IPS-NIHi7 (cell line): Measurements from ENCODE around the gene OGFOD2.

Source experiments
- DNase-seq: peaks from one replicate; pipeline ENCODE4 v3.0.0; 2012; ENCODE audit warnings: mixed read lengths; ENCODE audit errors: extremely low spot score

The OGFOD2 gene

DNA sequence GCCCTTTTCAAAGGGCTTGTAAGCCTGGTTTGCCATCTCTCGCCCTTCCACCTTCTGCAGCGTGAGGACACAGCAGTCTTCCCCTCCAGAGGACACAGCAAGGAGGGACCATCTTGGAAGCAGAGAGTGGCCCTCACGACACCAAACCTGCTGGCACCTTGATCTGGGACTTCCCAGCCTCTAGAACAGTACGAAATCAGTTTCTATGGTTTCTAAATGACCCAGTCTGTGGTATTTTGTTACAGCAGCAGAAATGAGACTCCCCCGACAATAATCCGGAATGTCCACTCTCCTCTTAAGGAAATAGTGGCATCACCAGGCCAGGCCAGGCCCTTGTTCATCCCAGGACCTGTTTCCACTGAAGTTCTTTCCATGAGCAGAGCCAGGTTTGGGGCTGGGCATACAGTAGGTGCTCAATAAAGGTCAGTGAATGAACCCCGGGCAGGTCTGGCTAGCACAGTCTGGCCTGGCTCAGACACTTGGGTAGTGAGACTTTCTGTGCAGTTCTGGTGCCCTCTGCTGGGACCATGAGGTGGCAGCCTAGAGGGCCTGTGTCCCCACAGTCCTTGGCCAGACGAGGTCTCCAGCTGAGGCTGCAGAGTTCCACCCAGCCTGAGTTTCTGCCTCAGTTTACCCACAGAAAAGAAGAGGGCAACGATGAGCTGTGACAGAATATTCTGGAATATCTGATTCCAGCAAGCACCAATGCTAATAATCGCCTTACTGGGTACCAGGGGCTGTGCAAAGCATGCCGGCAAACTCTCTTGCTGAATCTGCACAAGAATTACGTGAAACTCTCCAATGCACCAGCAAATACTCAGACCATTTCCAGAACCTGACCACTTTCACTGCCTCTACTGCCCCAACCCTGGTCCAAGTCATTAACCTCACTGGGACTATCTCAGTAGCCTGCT is 22.8 kb upstream of the OGFOD2 start:
- peak; percentile 85 for DNase-seq

DNA sequence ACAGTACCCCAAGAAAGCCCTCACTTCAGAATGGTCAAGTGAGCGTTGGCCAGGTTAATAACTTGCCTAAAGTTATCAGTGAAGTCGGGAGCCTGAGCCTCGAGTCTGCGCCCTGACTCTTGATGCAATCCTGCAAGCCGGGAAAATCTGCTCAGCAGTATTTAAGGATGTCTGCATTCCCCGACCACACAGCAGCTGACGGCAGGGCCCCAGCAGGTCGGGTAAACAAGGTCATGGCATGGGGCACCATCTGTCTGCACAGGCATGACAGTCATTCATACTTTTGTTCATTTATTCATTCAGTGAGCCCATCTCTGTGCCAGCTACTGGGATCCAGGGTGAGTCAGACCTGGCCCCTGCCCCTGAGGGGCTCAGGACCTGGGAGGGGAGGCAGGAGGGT is 19.9 kb upstream of the OGFOD2 start:
- no peak for DNase-seq

DNA sequence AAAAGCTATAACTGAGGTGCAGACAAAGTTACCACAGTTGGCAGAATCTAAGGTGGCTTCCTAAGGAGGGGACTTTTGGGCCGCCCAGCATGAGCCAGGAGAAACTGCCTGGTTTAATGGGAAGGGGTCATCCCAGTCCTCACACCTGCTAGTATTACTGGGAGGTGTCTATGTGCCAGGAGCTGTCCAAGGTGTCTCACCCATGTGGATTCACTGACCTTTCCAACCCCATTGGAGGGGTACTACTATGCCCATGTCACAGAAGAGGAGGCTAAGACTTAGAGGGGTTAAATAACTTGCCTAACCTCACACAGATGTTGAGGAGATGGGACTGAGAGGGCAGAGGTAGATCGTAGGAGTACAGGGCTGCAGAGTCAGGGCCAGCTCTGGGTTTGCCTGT is 19.0 kb upstream of the OGFOD2 start:
- DNase-seq, result peak; percentile 9

DNA sequence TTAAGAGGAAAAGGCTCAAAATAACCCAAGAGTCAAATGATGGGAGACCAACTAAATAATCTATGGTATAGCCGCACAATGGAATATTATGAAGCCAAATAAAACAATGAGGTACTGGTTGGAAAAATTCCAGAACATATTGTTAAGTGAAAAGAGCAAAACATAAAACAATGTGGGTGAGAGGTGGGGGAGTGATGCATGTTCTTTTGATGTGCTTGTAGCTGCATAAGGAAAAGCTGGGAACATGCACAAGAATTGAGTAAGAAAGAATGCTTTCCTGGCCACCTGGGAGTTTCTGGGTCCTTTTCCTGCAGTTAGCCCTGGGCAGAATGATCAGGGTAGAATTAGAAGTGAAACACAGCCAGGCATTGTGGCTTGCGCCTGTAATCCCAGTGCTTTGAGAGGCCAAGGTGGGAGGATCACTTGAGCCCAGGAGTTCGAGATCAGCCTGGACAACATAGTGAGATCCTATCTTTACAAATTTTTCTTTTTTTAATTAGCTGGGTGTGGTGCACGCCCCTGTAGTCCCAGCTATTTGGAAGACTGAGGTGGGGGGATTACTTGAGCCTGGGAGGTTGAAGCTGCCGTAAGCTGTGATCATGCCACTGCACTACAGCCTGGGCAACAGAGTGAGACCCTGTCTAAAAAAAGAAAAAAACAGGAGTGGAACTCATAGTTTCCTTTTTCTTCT is 16.7 kb upstream of the OGFOD2 start:
- DNase-seq, result no peak

DNA sequence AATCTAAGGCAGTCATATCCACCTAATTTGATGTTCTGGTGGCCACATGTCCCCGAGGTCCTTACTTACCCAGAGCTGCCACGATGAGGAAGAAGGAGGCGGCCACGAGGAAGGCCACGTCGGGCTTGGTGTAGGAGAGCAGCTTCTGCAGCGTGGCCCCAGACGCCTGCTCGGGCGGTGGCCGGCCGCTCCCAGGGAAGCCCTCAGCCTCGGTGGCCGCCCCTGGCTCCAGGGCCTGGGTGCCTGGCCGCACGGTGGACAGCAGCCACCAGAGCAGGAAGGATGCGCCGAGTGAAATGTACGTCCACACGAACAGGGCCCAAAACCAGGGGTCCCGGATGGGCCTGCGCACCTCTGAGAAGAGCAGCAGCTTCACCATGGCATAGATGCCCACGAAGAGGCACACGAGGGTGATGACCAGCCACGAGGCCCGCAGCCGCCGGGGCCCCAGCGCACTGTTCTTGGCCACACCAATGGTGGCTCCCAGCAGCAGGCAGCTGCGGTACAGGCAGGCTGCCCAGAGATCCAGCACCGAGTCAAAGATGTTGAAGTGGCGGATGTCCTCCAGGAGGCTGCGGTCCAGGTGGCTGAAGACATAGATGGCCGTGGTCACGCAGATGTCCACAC is 15.4 kb upstream of the OGFOD2 start:
- no peak for DNase-seq

DNA sequence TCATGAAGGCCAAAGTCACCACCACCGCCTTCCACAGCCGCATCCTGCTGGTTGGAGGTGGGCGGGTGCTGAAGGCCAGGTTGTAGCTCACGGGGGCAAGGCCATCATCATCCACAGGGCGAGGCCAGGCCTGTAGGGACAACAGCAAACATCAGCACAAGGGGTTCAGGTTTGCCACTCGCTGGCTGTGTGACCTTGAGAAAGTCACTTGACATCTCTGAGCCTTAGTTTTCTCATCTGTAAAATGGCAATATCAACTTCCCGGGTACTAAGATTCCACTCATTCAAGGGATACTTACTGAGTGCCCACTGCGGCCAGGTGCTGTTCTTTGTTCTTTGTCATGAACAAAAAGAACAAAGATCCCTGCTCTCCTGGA is 14.9 kb upstream of the OGFOD2 start:
- no peak for DNase-seq

DNA sequence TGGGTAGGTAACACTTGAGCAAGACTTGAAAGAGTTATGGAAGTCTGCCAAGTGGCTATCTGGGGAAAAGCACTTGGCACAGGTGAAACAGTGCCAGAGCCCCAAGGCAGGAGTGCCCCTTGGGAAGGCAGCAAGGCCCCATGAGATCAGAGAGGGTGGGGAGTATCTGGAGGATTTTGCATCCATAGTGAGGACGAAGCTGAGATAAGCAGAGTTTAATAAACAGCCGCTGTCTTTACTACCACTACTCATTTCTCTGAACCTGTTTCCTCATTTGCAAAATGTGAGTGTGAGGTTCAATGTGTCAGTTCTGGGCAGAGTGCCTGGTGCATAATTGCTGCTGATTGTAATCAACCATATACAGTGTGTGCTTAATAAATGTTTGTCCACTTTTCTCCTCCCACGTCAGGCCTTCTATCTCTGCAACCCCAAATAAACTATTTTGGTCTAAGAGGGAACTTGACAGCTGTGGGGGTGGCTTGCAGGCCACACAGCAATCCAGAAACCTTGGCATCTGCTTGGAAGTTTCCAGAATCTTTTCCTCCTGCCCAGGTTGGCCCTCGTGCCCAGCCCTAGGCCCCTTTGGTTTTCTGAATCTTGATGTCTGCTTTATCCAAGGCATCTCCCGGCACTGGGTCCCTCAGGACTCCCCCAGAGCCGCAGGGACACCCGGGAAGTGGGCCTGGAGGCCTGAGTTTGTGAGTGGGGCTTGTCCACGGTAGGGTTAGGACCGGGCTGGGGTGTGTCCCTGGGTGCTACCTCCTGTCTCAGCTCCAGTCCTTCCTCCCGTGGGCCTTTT is 13.3 kb upstream of the OGFOD2 start:
- no peak for DNase-seq

DNA sequence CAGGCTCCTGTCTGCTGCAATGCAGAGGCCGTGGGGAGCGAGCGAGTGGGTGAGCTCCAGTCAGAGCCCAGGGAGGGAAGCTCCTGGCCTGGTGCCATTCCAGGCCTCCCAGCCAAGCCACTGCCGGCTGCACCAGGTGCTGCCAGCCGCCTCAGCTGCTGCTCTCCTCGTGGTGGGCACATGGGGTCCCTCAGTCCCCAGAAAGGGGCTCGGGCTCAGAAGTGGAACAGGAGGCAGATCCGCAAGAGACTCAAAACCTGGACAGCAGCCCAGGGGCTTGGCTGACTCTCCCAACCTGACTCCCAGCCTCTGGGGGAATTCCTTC is 11.1 kb upstream of the OGFOD2 start:
- DNase-seq, result no peak

DNA sequence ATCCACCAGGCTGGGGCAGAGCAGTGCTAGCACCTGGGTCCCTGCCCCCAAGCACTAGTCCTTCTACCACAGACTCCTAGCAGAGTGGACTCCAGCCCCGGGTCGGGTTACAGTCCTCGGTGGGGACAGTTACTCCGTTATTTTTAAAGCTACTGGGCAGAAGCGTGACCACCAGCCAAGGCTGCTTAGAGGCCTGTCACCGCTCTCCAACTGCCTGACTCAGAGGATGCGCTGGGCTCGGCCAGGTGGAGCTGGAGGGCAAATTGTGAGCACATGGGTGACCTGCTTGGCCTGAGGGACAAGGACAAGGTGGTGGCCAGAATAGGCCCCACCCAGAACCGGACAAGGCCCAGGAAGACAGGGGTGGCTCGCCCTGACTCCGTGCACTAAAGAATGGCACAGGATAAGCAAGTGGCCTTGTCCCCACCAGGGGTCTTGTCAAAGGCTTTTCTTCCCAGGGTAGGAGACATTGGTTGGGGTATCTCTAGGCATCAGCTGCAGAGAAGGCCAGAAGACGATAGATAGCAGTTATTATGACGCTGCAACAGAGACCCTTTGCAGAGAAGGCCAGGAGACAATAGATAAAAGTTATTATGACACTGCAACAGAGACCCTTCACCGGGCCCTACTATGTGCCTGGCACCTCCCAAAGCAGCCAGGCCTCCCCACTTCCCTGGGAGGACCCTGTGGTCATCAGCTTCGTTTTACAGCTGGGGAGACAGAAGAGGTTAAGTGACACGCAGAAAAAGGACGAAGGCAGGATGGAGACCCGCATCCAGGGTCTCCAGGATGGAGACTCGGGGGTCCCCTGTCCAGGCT is 10.4 kb upstream of the OGFOD2 start:
- no peak for DNase-seq

DNA sequence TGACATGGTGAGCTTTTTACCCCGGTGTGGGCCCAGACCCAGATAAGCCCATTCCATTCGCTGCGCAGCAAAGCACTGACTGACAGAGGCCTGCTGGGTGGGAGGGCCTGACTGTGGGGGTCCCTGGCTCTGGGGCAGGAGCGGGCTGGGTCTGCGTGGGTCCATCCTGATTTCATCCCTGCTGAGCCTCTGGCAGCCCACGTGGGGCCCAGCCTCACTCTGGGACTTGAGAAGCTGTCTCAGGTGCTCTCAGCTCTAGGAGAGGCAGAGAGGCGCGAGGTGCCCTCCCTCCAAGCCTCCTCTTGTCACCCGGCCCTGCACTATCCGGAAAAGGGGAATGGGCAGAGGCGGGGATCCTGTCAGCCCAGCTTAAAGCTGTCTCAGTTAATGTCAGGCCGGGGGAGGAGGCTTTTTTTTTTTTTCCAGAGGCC is 9.7 kb upstream of the OGFOD2 start:
- no peak for DNase-seq

DNA sequence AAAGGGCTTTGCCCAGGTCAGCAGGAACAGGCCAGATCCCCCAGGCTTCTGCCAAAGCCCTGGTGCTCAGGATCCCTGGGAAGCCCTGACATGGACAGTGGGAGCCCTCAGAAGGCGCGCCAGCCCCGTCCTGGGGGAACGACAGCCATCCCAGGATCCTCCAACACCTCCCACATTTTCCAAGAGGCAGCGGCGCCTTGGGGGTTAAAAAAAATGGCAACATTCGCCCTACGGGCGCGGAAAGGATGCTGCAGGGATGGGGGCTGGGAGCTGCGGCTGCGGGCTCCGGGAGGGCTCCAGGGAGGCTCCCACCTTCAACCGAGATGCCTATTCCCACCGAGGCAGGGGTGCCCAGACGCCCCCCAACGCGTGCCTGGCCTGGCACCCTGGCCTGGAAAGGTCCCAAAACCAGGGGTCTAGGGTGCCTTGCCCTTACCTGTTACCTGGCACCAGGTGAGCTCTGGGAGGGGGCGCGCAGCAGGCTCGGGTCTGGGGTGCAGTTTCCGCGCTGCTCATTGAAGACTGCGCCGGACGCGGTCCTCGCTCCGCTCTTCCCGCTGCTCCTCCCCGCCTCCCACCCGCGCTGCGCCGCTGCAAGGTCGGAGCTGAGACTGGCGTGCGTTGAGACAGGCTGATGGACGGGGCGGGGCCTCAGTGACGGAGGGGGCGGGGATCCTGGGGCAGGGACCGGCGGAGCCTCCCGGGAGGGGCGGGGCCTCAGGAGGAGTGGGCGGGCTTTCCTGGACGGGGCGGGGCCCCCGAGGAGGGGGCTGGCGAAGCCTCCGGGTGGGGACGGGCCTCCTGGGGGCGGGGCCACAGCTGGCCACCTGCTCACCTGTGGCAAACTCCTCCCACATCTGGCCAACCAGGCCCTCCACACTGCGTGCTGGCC is 8.9 kb upstream of the OGFOD2 start, which contains the start of gene ABCB9:
ABCB9 (minus strand) TSS at position 613 of the 892 bp plus-strand sequence. CDS start 6,228 bp downstream, outside the sequence.
- peak; percentile 100 for DNase-seq

DNA sequence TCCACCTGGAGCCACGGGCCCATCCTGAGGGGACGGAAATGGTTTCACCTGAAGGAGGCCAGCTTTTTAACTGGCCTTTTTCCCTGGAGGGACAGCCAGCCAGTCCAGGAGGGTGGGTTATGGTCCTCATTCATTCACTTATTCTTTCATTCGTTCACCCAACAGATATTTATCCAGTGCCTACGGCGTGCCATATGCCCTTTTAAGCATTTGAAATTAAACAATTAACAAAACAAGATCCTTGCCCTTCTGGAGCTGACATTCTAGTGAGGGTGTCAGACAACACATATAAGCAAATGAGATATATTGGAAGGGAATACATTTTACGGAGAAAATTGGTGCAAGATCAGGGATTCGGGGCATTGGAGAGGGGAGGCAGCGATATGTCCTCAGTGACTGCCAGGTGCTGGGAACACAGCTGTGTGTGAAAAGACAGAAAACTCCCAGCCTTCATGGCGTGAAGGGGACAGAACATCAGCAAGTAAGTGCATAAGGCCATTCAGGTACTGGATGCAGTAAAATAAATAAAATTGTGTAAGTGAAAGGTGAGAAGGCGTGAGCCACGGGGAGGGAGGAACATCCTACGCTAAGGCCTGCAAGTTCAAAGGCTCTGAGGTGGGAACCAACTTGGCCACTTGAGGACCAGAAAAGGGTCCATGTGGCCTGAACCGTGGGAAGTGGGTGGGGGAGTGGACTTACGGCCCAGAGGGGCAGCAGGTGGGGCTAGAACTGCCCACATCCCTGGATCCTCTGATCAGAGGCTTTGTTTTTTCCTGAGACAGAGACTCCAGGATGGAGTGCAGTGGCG is 8.1 kb upstream of the OGFOD2 start:
- no peak for DNase-seq

DNA sequence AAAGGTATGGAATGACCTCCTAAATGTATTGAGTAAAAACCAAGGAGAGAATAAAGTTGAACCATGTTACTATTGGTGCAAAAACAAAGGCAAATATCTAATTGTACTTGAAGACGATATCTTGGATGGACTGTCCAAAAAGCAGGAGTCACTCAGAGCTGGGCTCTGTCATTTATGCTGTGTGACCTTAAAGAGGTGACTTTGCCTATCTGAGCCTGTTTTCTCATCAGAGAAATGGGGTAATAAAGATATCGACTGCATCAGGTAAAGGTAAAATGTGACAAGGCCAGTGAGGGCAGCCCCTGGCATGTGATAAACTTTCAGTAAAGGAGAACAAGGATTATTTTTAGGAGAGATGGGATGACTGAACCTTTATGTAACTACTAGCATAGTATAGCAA is 6.9 kb upstream of the OGFOD2 start:
- DNase-seq, result no peak

DNA sequence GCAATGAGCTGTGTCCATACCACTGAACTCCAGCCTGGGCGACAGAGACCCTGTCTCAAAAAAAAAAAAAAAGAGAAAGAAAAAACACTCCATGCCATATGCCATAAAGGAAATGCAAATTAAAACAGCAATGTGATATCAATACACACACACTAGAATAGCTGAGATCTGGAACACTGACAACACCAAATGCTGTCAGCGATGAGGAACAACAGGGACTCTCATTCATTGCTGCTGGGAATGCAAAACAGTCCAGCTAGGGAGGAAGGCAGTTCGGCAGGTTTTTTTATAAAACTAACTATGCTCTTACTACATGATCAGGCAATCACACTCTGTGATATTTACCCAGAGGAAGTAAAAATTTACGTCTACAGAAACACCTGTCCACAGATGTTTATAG is 5.4 kb upstream of the OGFOD2 start:
- no peak for DNase-seq

DNA sequence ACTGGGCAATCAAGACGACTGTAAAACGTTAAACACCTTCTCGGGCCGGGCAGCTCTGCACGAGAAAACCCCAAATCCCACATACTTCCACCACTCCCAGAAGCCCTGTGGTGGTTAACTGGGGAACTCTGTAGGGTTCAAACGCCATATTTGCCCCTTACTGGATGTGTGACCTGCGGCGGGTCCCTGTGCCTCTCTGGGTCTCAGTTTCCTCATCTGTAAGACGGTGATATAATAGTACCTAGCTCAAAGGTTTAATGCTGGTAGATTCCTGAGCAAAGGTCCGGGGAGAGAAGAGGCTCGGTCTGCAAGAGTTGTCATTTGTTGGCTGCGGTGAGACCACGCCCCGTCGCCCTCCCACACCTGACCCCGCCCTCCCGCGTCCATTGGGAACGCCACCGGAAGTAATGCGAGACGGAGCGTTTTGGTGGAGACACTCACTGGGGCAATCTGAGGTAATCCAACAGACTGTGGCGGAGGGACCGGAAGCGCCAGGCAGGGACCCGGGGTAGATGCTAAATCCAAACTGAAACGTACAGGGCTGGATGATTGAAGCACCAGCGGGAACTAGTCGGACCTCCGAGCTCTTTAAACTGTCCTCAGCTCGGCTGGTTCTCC is 661 bp upstream of the OGFOD2 start:
- peak; percentile 94 for DNase-seq

DNA sequence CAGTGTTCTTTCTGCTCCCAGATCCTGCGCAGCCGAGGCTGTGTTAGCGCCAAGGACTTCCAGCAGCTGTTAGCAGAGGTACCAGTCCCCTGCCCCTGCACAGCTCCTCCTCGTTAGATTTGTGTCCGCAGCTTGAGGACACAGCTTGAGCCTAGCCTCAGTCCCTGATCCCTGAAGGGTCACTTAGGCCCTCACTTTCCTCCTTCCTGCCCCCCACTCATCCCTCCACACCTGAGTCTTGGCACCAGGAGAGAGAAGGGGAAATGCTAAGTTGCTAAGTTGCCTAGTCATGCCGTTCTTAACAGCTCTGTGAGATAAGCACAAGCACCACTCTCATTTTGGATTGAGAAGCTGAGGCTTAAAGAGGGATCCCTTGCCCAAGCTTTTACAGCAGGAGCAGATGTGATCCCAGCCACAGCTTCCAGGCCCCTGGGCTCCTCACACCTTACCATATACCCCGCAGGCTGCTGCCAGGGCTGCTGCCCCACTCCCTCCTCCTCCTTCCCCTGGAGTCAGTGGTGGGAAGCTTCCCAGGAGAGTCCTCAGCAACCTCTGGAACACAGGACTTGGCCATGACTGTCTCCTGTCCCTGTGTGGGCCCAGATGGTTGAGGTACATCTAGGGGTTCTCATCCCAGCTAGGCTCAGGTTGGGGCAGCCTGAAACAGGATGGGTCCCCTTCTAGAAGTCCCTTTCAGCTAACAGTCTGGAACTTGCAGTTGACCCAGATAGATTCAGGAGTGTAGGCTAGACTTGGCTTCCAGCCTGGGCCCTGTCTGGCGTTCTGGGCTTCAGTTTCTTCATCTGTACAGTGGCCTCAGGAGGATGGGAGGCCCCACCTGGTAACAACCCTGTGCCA is 975 bp downstream of the OGFOD2 start:
- DNase-seq, result no peak

DNA sequence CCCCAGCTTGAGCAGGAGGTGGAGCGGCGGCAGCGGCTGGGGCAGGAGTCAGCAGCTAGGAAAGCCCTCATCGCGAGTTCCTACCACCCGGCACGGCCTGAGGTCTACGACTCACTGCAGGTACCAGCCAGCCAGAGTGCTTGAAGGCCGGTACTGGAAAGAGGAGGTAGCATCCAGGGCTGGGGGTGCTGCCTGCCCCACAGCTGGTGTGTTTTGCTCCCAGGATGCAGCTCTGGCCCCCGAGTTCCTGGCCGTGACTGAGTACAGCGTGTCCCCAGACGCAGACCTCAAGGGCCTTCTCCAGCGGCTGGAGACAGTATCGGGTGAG is 1.6 kb downstream of the OGFOD2 start:
- no peak for DNase-seq

DNA sequence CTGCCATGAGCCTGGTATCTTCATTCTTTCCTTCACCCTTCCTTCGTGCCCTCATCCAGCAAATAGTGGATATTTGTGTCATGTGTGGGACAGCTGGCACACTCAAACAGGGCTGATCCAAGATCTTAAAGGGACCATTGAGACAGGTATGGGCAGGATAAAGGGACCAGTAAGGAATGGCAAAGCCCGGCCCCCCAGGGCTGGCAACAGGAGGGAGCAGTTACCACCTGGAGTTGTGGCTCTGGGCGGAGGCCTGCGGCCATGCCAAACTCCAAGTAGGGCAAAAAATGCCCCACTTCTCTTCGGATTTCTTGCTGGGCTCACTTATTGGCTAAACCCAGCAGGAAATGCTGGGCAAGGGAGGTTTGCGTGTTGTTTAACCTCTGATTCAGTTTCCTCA is 2.1 kb downstream of the OGFOD2 start:
- DNase-seq, result no peak
